Measurements from ENCODE around the gene GPM6B.

GPM6B gene

GRCh38 chrX:13816643-13817627 lies at the start of gene GPM6B:
Gene GPM6B, minus strand, starts transcription at chrX:13817093. Its CDS starts 189 bp downstream, at chrX:13816904.
- Histone ChIP-seq H2AFZ (no peak within 1 kb of the TSS), H3K27me3 (ENCODE audit: control insufficient read depth, insufficient read depth, low read length) (no peaks in the 10 kb centered on the region), H3K9me3 (ENCODE audit: control insufficient read depth, low read length) (no peaks in the 10 kb centered on the region), H3K4me2 (ENCODE audit: low read length) (no peak within 1 kb of the TSS), H3K27ac (no peak within 1 kb of the TSS), H3K4me1 (no peaks in the 10 kb centered on the region), H3K79me2 (no peaks in the 10 kb centered on the region), H3K36me3 (ENCODE audit: control insufficient read depth, insufficient read depth, low read length) (no peaks in the 10 kb centered on the region), H3K9ac (no peak within 1 kb of the TSS), H3K4me3 (ENCODE audit: low read depth, low read length) (no peak within 1 kb of the TSS)
- TF ChIP-seq, protein P1, sequence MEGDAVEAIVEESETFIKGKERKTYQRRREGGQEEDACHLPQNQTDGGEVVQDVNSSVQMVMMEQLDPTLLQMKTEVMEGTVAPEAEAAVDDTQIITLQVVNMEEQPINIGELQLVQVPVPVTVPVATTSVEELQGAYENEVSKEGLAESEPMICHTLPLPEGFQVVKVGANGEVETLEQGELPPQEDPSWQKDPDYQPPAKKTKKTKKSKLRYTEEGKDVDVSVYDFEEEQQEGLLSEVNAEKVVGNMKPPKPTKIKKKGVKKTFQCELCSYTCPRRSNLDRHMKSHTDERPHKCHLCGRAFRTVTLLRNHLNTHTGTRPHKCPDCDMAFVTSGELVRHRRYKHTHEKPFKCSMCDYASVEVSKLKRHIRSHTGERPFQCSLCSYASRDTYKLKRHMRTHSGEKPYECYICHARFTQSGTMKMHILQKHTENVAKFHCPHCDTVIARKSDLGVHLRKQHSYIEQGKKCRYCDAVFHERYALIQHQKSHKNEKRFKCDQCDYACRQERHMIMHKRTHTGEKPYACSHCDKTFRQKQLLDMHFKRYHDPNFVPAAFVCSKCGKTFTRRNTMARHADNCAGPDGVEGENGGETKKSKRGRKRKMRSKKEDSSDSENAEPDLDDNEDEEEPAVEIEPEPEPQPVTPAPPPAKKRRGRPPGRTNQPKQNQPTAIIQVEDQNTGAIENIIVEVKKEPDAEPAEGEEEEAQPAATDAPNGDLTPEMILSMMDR (IDR thresholded peaks at IDR 0.05), result no peak

- Histone ChIP-seq H3K9ac (no peak overlapping the region), H3K27me3 (ENCODE audit: control insufficient read depth, insufficient read depth, low read length) (no peaks in the 10 kb centered on the region), H3K79me2 (no peaks in the 10 kb centered on the region), H3K4me2 (ENCODE audit: low read length) (no peak overlapping the region), H2AFZ (peak overlapping the region; percentile 50), H3K4me1 (no peaks in the 10 kb centered on the region), H3K9me3 (ENCODE audit: control insufficient read depth, low read length) (no peaks in the 10 kb centered on the region), H3K27ac (no peak overlapping the region), H3K36me3 (ENCODE audit: control insufficient read depth, insufficient read depth, low read length) (no peaks in the 10 kb centered on the region), H3K4me3 (ENCODE audit: low read depth, low read length) (no peak overlapping the region)
- TF ChIP-seq, protein P1 (IDR thresholded peaks at IDR 0.05), result no peak
Measured at GRCh38 chrX:13864264-13864663, 47.4 kb upstream of the GPM6B start.

DNA sequence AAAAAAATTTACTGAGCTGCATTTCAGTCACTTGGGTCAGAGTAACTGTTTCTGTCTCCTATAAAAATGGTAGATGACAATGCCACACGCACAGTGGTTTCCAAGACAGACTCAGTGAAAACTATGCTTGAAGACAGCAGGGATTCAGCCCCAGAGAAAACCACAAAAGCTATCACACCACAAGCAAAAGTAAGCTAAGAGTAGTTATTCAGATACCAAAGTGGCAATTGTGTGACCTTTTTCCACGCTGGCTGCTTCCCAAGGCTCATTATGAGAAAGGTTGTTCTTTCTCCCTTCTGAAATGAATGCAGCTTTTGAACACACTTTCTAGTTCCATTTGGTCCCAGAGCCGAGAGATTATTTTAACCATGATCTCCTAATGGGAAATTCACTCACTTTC lies 46.4 kb upstream of the GPM6B start:
- no peak overlapping the region for H3K9ac ChIP-seq
- H3K27ac ChIP-seq, result no peak overlapping the region
- H2AFZ ChIP-seq, result peak overlapping the region; percentile 50
- H3K4me3 ChIP-seq (ENCODE audit: low read depth, low read length), result no peak overlapping the region
- no peaks in the 10 kb centered on the region for H3K4me1 ChIP-seq
- H3K79me2 ChIP-seq, result no peaks in the 10 kb centered on the region
- H3K27me3 ChIP-seq (ENCODE audit: control insufficient read depth, insufficient read depth, low read length), result no peaks in the 10 kb centered on the region
- H3K4me2 ChIP-seq (ENCODE audit: low read length), result no peak overlapping the region
- no peaks in the 10 kb centered on the region for H3K9me3 ChIP-seq (ENCODE audit: control insufficient read depth, low read length)
- TF ChIP-seq, protein P1 (IDR thresholded peaks at IDR 0.05), result no peak
- H3K36me3 ChIP-seq (ENCODE audit: control insufficient read depth, insufficient read depth, low read length), result no peaks in the 10 kb centered on the region

DNA sequence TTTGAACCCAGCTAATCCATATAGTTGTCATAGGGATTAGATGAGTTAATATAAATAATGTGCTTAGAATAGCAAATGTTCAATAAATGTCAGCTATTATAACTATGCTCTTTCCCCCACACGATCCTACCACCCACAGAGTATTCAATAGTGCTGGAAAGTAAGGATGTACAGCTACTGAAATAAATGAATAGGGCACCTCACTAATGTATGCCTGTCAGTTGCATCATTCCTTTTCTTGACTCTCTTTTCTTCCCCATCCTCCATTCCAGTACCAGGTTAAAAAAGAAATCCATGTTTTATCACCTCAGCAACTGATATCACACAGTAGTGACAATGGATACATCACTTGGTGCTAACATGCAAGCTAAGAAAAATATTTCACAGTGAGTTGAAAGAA lies 42.8 kb upstream of the GPM6B start:
- Histone ChIP-seq H3K79me2 (no peaks in the 10 kb centered on the region), H3K4me1 (no peaks in the 10 kb centered on the region), H3K27me3 (ENCODE audit: control insufficient read depth, insufficient read depth, low read length) (no peaks in the 10 kb centered on the region), H2AFZ (no peak overlapping the region), H3K4me2 (ENCODE audit: low read length) (no peak overlapping the region), H3K36me3 (ENCODE audit: control insufficient read depth, insufficient read depth, low read length) (no peaks in the 10 kb centered on the region), H3K4me3 (ENCODE audit: low read depth, low read length) (no peak overlapping the region), H3K9me3 (ENCODE audit: control insufficient read depth, low read length) (no peaks in the 10 kb centered on the region), H3K27ac (no peak overlapping the region), H3K9ac (no peak overlapping the region)
- TF ChIP-seq, protein P1 (IDR thresholded peaks at IDR 0.05), result no peak
